ENCODE data around the gene PALD1. TPM values are rescaled to one million over a fixed set of nuclear protein-coding genes. Genes with fewer than 3 reads are reported as not detected.
"Not testable (repeated sequence)": the region's sequence is repeated elsewhere in the genome, so short reads cannot be mapped to it uniquely, and the experiment has no call there.

The PALD1 gene
- total and polyA plus RNA-seq, 2 experiments from 2014 or later = 5.7 to 19.1 TPM

DNA sequence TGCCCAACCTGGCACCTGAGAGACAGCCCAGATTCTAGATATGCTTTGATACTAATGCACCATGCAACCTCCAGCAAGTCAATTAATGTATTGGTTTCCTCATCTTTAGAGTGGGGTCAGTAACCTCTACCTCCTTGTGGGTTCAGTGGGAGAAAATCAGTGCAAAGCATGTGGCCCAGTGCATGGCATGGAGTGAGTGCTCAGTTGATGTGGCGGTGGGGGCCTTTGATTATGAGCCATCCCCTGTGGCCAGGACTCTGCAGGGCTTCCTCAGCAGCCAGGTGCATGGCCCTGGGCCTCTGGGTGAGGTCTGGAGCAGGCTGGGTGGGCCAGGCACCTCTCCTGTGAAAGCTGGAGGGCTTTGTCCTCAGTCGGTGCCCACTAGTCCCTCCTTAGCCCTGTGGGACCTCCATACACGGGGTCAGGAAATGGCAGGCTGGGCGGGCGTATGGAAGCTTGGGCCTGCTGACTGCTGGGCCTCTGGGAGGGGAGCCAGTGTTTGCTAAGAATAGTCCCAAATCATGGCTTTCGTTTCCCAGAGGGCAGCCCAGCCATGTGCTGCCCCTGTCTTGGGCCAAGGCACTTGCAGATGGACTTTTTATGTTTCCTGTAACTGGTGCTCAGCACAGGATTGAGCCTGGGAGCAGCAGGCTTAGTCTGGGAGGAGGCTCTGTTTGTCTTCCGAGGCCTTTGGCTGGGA lies 3.4 kb downstream of the PALD1 start:
- Histone ChIP-seq H3K4me1 (ENCODE audit: low read depth) (peaks cover 6% of the 10 kb centered on the region), H3K27me3 (peaks cover 14% of the 10 kb centered on the region)
- peak in 1 of 2 donors; percentile 41 for DNase-seq (ENCODE audit: low read depth in 1 of 2, low spot score in 1 of 2)

DNA sequence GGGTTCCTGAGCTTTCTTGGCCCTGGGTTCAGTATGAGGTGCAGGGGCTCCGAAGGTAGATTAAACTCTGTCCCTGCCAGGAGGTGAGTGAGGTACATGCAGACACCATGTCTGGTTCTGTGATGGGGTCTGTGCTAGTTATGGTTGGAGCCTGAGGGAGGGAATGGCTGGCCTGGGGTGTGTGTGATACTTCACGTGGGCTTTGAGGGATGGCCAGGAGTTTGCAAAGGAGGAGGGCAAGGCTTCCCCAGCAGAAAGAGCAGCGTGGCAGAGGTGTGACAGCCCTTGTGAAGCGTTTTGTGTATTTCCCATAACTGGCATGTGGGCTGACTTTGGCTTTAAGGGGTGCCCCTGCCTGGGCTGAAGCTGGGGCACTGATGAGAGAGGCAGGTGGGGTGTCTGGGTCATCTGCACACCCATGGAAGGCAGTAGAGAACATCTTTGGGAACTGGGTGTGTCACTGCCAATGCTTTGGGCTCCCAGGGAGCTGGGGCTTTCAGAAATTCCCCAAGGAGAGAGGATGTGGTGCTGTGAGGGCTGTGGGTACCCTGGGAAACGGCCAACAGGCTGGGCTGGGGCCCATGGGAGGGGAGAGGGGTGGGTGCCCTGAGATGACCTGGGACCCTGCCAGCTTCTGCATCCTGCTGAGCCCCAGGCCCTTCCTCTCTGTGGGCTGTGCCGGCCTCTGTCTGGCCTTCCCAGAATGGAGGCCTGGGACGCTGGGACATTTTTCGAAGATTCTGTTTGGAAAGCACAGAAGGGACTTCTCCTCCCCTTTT lies 4.6 kb downstream of the PALD1 start:
- TF ChIP-seq, protein P1, sequence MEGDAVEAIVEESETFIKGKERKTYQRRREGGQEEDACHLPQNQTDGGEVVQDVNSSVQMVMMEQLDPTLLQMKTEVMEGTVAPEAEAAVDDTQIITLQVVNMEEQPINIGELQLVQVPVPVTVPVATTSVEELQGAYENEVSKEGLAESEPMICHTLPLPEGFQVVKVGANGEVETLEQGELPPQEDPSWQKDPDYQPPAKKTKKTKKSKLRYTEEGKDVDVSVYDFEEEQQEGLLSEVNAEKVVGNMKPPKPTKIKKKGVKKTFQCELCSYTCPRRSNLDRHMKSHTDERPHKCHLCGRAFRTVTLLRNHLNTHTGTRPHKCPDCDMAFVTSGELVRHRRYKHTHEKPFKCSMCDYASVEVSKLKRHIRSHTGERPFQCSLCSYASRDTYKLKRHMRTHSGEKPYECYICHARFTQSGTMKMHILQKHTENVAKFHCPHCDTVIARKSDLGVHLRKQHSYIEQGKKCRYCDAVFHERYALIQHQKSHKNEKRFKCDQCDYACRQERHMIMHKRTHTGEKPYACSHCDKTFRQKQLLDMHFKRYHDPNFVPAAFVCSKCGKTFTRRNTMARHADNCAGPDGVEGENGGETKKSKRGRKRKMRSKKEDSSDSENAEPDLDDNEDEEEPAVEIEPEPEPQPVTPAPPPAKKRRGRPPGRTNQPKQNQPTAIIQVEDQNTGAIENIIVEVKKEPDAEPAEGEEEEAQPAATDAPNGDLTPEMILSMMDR (IDR thresholded peaks at IDR 0.05; ENCODE audit: low read depth, low read length) = no peak
- peaks cover 6% of the 10 kb centered on the region for H3K4me1 ChIP-seq (ENCODE audit: low read depth)
- H3K36me3 ChIP-seq = no peaks in the 10 kb centered on the region
- H3K4me3 ChIP-seq = no peak overlapping the region
- H3K9me3 ChIP-seq (ENCODE audit: low read depth) = no peaks in the 10 kb centered on the region
- H3K27ac ChIP-seq = no peak overlapping the region
- no peak for DNase-seq (ENCODE audit: low read depth in 1 of 2, low spot score in 1 of 2)
- peaks cover 2% of the 10 kb centered on the region for H3K27me3 ChIP-seq

More for the DNA sequence above, 3.4 kb downstream of the PALD1 start:
- TF ChIP-seq, protein P1 (IDR thresholded peaks at IDR 0.05; ENCODE audit: low read depth, low read length) = no peak
- H3K9me3 ChIP-seq (ENCODE audit: low read depth) = no peaks in the 10 kb centered on the region
- no peaks in the 10 kb centered on the region for H3K36me3 ChIP-seq
- H3K4me3 ChIP-seq = no peak overlapping the region
- H3K27ac ChIP-seq = peak overlapping the region; percentile 60

DNA sequence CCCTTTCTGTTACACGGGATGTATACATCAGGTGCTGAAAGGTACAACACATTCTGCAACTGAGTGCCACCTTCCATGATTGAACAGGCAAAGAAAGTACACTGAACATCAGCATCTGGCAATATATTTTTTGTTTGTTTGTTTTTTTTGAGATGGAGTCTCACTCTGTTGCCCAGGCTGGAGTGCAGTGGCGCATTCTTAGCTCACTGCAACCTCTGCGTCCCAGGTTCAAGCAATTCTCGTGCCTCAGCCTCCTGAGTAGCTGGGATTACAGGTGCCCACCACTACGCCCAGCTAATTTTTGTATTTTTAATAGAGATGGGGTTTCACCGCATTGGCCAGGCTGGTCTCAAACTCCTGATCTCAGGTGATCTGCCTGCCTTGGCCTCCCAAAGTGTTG lies 5.3 kb downstream of the PALD1 start:
- H3K4me1 ChIP-seq (ENCODE audit: low read depth); H3K4me3 ChIP-seq; H3K27ac ChIP-seq; H3K27me3 ChIP-seq; H3K9me3 ChIP-seq (ENCODE audit: low read depth); DNase-seq (ENCODE audit: low read depth in 1 of 2, low spot score in 1 of 2); H3K36me3 ChIP-seq: not testable (repeated sequence)

DNA sequence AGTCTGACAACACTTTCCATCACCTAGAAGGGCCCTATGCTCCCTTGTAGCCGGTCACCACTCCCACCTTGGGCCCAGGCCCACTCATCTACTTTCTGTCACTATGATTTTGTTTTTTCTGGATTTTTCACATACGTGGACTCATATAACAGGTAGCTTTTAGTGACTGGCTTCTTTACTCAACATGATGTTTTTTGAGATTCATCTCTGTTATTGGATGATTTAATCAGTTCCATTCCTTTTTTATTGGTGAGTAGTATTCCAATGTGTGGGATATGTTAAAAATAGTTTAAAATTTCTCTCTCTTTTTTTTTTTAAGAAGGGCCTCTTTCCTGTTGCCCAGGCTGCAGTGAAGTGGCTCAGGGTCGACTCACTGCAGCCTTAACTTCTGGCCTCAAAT lies 9.3 kb downstream of the PALD1 start:
- H3K4me1 ChIP-seq (ENCODE audit: low read depth) = no peaks in the 10 kb centered on the region
- no peaks in the 10 kb centered on the region for H3K9me3 ChIP-seq (ENCODE audit: low read depth)
- no peak overlapping the region for H3K4me3 ChIP-seq
- H3K27me3 ChIP-seq = no peaks in the 10 kb centered on the region
- TF ChIP-seq, protein P1 (IDR thresholded peaks at IDR 0.05; ENCODE audit: low read depth, low read length) = no peak
- no peak overlapping the region for H3K27ac ChIP-seq
- H3K36me3 ChIP-seq = no peaks in the 10 kb centered on the region
- no peak for DNase-seq (ENCODE audit: low read depth in 1 of 2, low spot score in 1 of 2)

DNA sequence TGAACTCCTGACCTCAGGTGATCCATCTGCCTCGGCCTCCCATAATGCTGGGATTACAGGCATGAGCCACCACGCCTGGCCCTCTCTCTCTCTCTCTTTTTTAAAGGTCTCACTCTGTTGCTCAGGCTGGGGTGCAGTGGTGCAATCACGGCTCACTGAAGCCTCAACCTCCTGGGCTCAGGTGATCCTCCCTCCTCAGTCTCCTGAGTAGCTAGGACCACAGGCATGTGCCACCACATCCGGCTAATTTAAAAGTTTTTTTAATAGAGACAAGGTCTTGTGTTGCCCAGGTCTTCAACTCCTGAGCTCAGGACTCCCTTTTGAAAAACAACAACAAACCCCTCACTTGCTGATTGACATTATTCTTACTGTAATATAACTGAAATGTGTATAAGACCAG lies 11.6 kb downstream of the PALD1 start:
- Histone ChIP-seq H3K9me3 (ENCODE audit: low read depth) (no peaks in the 10 kb centered on the region), H3K4me3 (no peak overlapping the region), H3K27ac (no peak overlapping the region), H3K4me1 (ENCODE audit: low read depth) (peaks cover 3% of the 10 kb centered on the region), H3K36me3 (no peaks in the 10 kb centered on the region), H3K27me3 (no peaks in the 10 kb centered on the region)
- DNase-seq (ENCODE audit: low read depth in 1 of 2, low spot score in 1 of 2) = no peak
- TF ChIP-seq, protein P1 (IDR thresholded peaks at IDR 0.05; ENCODE audit: low read depth, low read length) = no peak

DNA sequence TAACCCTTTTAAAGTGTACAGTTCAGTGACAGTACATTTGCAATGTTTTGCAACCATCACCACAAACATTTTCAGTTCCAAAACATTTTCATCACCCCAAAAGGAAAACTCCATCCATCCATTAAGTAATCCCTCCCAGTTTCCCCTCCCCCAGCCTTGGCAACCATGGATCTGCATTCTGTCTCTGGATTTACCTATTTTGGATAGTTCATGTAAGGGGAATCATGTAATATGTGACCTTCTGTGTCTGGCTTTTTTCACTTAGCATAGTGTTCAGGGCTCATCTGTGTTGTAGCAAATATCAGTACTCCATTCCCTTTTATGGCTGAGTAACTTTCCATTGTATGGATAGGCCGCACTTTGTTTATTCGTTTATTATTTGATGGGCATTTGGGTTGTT lies 13.0 kb downstream of the PALD1 start:
- H3K36me3 ChIP-seq = no peaks in the 10 kb centered on the region
- TF ChIP-seq, protein P1 (IDR thresholded peaks at IDR 0.05; ENCODE audit: low read depth, low read length) = no peak
- no peak overlapping the region for H3K4me3 ChIP-seq
- DNase-seq (ENCODE audit: low read depth in 1 of 2, low spot score in 1 of 2) = no peak
- H3K4me1 ChIP-seq (ENCODE audit: low read depth) = peaks cover 3% of the 10 kb centered on the region
- H3K27me3 ChIP-seq = no peaks in the 10 kb centered on the region
- no peaks in the 10 kb centered on the region for H3K9me3 ChIP-seq (ENCODE audit: low read depth)
- H3K27ac ChIP-seq = no peak overlapping the region
